Measurements from ENCODE around the gene PRTN3.
"Not testable (repeated sequence)": the region's sequence is repeated elsewhere in the genome, so short reads cannot be mapped to it uniquely, and the experiment has no call there.

The PRTN3 gene

DNA sequence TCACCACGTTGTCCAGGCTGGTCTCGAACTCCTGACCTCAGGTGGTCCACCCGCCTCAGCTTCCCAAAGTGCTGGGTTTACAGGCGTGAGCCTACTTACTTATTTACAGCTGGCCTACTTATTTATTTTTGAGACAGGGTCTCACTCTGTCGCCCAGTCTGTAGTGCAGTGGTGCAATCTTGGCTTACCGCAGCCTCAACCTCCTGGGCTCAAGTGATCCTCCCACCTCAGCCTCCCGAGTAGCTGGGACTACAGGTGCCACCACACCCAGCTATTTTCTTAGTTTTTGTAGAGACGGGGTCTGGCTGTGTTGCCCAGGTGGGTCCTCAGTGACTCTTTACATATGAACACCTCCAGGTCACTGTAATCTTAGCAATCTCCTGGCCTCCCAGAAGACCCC is 8.4 kb downstream of the PRTN3 start:
- DNase-seq: not testable (repeated sequence)

DNA sequence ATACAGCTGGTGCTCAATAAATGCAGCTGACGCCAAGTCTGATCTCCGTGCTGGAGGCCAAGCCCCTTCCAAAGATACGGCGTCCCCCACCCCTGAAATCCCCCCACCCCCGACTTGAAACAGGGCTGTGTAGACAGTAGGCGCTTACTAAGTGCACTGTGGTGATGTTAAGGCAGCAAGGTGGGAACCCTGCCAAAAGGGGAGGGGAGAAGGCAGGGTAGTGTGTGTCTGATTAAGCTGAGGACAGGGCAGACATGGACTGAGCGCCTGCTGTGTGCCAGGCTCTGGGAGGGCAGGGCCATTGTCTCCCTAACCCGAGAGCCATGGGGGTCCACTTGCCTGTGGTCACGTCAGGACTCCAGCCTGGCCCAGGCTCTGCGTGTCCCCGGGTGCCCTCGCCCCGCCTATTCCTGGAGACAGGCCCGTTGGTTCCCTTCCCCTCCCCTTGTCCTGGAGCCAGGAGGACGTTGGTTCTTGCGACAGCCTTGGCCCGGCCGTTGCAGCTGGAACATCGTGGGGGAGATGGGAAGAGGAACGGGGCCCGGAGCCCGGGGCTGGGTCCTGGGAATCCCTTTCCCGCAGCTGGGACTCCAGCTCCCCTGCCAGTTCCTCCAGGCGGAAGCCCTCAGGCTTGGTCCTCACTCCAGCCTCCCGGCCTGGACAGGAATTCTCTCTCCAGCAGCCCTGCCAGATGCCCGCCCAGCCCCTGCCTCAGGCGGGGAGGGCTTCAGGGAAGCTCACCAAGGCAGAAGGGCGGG is 9.6 kb downstream of the PRTN3 start:
- DNase-seq: no peak

DNA sequence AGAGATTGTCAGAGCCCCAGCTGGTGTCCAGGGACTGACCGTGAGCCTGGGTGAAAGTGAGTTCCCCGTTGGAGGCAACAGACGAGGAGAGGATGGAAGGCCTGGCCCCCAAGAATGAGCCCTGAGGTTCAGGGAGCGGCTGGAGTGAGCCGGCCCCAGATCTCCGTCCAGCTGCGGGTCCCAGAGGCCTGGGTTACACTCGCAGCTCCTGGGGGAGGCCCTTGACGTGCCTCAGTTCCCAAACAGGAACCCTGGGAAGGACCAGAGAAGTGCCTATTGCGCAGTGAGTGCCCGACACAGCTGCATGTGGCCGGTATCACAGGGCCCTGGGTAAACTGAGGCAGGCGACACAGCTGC is 10.2 kb downstream of the PRTN3 start:
- DNase-seq: no peak

DNA sequence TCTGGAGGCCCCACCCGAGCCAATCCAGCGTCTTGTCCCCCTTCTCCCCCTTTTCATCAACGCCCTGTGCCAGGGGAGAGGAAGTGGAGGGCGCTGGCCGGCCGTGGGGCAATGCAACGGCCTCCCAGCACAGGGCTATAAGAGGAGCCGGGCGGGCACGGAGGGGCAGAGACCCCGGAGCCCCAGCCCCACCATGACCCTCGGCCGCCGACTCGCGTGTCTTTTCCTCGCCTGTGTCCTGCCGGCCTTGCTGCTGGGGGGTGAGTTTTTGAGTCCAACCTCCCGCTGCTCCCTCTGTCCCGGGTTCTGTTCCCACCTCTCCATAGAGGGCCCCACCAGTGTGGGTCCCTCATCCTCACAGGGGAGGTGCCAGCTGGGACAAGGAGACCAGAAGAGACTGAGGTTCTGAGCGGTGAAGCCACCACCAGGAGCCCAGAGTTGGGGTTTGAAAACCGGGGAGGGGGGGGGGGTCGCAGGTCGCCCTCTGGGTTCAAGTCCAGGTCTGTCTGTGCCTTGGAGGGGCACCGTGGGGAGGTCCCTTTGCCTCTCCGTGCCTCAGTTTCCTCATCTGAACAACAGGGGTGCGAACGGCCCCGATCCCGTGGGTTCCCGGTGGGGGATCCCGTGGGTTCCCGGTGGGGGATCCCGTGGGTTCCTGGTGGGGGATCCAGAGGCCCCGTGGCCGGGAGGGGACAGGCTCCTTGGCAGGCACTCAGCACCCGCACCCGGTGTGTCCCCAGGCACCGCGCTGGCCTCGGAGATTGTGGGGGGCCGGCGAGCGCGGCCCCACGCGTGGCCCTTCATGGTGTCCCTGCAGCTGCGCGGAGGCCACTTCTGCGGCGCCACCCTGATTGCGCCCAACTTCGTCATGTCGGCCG is 11.6 kb downstream of the PRTN3 start, which contains the start of gene ELANE:
Gene ELANE (plus strand): TSS at position 168 of the 878 bp plus-strand sequence. CDS start 26 bp downstream, at position 194.
- DNase-seq: no peak

DNA sequence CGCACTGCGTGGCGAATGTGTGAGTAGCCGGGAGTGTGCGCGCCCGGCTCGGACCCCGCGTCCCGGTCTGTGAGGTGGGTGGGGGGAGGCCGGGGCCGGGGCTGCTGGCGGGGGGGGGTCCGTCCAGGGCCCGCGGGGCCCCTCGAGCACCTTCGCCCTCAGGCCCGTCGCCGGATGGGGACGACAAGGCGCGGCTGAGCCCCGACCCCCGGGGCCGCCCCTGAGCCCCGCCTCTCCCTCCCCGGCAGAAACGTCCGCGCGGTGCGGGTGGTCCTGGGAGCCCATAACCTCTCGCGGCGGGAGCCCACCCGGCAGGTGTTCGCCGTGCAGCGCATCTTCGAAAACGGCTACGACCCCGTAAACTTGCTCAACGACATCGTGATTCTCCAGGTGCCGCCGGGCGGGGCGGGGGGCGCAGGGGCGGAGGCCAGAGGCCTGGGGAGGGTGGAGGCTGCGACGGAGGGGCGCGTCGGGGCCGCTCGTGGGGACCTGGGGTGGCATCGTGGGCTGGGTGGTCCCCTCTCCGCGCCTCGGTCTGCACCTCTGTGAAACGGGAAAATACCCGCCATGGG is 12.3 kb downstream of the PRTN3 start:
- no peak for DNase-seq

DNA sequence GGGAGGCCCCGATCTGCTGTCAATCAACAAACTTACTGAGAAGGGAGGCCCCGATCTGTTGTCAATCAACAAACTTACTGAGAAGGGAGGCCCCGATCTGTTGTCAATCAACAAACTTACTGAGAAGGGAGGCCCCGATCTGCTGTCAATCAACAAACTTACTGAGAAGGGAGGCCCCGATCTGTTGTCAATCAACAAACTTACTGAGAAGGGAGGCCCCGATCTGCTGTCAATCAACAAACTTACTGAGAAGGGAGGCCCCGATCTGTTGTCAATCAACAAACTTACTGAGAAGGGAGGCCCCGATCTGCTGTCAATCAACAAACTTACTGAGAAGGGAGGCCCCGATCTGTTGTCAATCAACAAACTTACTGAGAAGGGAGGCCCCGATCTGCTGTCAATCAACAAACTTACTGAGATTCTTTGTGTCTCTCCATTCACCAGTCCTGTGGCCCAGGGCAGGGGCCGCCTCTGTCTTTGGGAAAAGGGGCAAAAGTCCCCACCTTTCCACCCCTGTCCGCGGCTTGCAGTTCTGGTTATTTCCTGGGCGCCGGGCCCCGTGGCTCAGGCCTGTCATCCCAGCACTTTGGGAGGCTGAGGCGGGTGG is 12.9 kb downstream of the PRTN3 start:
- DNase-seq: not testable (repeated sequence)

DNA sequence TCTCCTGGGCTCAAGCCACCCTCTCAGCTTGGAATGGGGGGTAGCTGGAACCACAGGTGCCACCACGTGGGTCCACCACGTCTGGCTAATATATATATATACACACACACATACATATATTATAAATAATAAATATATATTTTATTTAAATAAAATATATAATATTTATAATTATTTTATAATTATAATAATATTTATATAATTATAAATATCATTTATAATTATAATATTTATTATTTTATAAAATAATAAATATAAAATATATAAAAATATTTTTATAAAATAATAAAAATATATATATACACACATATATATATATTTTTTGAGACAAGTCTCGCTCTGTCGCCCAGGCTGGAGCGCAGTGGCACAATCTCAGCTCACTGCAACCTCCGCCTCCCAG is 13.8 kb downstream of the PRTN3 start:
- no peak for DNase-seq

DNA sequence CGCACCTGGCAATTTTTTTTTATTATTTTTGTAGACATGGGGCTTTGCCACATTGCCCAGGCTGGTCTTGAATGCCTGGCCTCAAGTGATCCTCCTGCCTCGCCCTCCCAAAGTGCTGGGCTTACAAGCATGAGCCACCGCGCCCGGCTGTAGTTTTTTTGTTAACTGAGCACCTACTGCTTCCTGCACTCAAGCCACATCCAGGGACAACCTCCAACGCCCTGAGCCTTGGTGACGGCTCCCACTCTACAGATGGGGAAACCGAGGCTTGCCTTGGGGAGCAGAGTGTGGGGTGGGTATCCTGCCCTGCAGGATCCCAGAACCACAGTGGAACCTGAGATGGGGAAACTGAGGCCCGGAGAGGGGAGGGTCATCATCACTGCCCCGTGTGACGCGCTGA is 14.3 kb downstream of the PRTN3 start:
- no peak for DNase-seq

DNA sequence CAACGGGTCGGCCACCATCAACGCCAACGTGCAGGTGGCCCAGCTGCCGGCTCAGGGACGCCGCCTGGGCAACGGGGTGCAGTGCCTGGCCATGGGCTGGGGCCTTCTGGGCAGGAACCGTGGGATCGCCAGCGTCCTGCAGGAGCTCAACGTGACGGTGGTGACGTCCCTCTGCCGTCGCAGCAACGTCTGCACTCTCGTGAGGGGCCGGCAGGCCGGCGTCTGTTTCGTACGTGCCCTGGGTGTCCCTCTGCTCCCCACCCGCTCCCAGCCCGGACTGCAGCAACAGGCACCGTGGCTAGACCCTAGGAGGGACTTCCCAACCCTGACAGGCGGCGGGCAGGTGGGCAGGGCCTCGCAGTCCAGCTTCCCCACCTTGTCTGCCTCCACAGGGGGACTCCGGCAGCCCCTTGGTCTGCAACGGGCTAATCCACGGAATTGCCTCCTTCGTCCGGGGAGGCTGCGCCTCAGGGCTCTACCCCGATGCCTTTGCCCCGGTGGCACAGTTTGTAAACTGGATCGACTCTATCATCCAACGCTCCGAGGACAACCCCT is 14.8 kb downstream of the PRTN3 start:
- DNase-seq: no peak

DNA sequence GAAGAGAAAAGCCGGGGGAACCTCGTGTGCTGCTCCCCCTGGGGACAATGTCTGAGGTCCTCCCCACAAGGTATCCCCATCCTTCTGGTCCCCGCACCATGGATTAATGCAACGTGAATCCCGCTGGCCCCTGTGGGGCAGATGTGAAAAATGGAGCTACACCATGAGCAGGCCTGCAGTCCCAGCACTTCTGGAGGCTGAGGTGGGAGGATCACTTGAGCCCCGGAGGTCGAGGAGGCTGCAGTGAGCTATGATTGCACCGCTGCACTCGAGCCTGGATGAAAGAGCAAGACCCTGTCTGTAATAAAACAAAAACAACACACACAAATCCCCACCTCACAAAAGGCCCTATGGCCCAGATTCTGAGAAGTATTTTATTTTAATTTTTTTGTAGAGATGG is 17.5 kb downstream of the PRTN3 start:
- no peak for DNase-seq

DNA sequence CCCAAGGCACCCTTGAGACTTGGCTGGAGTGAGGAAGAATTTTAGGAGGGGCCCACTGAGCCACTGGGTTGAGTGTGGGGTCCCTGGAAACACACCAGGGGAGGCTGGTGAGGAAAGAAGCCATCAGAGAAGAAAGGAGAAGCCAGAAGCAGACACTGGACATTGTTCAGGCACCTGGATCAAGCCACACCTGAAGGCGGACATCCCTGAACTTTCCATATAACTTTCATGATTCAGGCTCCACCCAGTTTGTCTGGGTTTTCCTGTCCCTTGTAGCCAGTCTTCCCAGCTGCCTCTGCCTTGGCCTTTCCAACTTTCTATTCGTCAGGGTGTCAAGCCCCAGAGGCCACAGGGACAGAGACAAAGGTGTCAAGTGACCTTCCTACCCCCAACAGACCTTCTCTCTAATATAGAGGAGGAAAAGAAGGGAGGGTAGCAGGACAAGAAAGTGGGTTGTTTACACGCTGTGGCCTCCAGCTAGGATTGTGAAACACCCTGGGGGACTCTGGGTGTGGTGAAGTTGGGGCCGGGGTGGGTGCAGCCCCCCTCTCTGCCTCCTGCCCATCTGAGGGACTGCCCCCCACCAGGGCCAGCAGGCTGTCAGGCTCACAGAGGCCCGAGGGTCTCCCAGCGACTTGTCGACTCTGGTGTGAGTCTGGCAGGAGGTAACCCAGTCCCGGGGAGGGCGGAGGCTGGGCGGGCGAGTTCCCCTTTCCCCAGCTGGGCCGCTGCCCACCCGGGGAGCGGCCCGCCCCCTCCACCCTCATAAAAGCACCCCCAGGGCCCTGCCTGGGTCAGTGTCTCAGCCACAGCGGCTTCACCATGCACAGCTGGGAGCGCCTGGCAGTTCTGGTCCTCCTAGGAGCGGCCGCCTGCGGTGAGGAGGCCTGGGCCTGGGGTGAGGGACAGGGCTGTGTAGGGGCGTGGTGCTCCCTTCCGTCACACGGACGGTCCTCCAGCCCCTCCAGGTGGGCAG is 18.4 kb downstream of the PRTN3 start, which contains the start of gene CFD:
Gene CFD (plus strand): TSS at position 797 of the 976 bp plus-strand sequence. CDS start 26 bp downstream, at position 823.
- DNase-seq: no peak

DNA sequence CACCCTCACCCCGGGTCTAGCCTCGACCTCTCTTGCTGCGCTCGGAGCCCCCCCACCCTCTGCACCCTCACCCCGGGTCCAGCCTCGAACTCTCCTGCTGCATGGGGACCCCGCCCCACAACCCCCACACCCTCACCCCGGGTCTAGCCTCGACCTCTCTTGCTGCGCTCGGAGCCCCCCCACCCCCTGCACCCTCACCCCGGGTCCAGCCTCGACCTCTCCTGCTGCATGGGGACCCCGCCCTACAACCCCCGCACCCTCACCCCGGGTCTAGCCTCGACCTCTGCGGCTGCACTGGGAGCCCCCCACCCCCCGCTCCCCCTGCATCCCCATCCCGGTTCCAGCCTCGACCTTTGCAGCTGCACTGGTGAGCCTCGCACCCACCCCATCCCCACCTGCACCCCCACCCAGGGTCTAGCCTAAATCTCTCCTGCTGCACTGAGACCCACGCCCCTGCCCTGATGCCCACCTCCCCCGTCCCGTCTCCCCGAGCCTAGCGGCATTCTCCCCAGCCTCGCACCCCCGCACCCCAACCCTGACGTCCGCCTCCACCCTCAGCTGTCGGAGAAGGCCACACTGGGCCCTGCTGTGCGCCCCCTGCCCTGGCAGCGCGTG is 20.4 kb downstream of the PRTN3 start:
- no peak for DNase-seq

DNA sequence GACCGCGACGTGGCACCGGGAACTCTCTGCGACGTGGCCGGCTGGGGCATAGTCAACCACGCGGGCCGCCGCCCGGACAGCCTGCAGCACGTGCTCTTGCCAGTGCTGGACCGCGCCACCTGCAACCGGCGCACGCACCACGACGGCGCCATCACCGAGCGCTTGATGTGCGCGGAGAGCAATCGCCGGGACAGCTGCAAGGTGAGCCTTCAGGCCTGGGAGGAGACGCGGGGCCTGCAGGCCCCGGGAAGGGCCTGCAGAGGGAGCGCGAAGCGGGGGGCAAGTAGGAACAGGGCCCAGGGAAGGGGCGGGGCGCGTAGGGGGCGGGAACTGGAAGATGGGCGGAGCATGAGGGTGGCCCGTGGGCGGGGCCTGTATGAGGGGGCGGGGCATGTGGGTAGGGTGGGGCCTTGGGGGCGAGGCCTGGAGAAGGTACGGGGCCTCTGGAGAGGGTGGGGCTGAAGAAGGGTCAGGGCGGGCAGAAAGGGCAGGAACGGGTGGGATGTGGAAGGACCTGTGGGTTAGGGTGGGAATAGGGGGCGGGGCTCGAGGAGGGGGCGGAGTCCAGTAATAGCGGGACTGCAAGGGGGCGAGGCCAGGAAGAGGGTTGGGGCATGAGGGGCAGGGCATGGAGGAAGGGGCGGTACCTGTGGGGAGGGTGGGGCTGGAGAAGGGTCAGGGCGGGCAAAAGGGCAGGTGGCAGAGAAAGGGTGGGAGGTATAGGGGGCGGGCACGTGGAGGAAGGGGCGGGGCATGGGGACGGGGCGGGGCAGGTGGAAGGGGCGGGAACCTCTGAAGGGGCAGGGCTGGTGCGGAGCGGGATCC is 21.2 kb downstream of the PRTN3 start:
- DNase-seq: peak; percentile 68 to 73

DNA sequence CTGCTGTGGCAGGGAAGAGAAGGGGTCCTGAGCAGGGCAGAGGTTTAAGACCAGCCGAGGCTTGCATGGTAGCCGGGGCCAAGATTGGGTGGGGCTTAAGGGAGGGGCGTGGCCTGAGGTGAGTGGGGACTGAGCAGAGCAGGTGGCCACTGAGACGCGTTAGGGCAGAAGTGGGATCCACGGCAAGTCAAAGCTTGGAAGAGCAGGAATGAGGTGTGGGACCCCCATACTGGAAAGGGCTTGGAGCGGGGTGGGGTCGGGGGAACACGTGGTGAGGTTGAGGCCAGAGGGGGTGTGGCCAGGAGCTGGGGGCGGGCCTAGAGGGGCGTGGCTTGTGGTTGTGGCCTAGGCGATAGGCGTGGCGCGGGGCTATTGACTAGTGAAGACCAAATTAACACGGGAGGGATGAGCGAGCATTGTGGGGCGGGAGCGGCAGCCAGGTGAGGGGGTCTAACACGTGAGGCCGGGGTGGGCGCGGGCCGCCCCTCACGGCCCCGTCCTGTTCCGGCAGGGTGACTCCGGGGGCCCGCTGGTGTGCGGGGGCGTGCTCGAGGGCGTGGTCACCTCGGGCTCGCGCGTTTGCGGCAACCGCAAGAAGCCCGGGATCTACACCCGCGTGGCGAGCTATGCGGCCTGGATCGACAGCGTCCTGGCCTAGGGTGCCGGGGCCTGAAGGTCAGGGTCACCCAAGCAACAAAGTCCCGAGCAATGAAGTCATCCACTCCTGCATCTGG is 21.9 kb downstream of the PRTN3 start:
- peak; percentile 82 to 83 for DNase-seq

DNA sequence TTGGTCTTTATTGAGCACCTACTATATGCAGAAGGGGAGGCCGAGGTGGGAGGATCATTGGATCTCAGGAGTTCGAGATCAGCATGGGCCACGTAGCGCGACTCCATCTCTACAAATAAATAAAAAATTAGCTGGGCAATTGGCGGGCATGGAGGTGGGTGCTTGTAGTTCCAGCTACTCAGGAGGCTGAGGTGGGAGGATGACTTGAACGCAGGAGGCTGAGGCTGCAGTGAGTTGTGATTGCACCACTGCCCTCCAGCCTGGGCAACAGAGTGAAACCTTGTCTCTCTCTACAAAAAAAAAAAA is 22.5 kb downstream of the PRTN3 start:
- DNase-seq: no peak

DNA sequence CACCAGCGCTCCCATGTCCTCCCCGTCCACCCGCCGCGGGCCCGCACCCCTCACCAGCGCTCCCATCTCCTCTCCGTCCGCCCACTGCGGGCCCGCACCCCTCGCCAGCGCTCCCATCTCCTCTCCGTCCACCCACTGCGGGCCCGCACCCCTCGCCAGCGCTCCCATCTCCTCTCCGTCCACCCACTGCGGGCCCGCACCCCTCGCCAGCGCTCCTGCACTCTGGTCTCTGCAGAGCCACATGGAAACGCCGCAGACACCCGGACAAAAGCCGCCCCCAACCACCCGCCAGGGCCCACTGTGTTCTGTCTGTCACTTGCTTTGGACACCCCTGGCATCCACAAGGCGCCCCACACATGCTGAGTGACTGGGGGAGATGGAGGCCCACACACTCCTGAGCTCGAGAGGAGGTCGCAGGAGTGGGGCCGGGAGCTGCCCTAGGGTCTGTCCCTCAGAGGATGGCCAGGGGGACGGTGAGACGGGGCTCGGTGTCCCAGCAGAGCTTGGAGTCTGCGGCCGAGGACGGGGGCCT is 26.0 kb downstream of the PRTN3 start:
- DNase-seq: no peak

DNA sequence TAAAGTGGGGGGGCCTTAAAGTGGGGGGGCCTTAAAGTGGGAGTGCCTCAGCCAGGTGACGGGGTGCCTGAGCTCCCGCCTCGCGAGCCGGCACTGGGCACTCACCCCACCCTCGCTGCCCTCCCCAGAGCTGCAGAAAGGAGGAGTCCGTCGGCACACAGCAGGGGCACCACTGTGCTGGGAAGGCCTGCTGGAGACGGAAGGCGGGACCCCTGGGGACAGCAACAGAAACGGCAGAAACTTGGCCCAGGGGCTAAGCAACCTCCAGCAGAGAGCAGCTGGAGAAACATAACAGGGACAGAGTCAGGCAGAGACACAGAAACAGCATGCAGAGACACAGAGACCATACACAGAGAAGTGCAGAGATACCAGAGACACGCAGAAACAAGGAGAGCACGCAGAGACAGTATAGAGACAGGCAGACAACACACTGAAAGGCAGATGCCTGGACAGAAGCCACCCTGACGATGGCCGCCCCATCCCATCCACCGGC is 26.5 kb downstream of the PRTN3 start:
- DNase-seq: no peak

DNA sequence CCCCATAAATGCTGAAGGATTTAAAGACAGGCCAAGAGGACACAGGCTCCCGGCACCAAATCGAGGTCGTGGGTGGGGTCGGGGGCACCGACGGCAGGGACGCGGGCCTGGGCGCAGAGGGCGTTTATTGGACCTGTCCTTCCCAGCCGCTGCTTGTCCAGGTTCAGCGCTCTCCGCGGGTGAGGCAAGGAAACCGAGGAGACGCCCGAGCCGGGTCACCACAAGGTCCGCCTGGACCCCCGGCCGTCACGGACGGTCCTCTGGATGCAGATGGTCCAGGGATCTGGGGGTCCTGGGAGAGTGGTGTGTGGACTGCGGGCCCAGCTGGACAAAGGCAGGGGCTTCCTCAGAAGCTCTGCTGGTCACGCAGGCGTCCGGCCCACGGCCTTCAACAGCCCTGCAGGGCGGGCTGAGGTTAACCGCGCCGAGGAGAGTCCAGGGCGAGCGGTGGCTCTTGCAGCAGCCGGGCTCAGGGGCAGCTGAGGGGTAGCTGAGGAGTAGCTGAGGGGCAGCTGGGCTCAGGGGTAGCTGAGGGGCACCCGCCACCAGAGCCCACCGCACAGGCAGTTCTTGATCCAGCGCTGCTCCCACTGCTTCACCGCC is 27.2 kb downstream of the PRTN3 start:
- no peak for DNase-seq

Data from stimulated activated CD4-positive, alpha-beta T cell treated with anti-CD3 and anti-CD28 coated beads, Interleukin-2, amount 100 ng/mL, for 24 hours (primary cell).